IMR-90 (cell line): ENCODE results near the gene NR4A2.

Source experiments
- BHLHE40 ChIP-seq: fragments of 150-350 bp; IDR thresholded peaks from 2 replicates; pipeline ENCODE4 v1.6.1; 2016; ENCODE audit warnings: mild to moderate bottlenecking, low read depth, low read length
- CEBPB ChIP-seq: IDR thresholded peaks from 2 replicates; pipeline ENCODE4 v1.6.1; 2012; ENCODE audit warnings: low read depth, low read length, improper control_type of control experiment
- CHD1 ChIP-seq: IDR thresholded peaks from 2 replicates; pipeline ENCODE4 v1.6.1; 2012; ENCODE audit warnings: low read depth, low read length, improper control_type of control experiment
- FOS ChIP-seq: fragments of 150-350 bp; IDR thresholded peaks from 2 replicates; pipeline ENCODE4 v1.6.1; 2016; ENCODE audit warnings: low read depth, low read length
- MXI1 ChIP-seq: IDR thresholded peaks from 2 replicates; pipeline ENCODE4 v1.6.1; 2012; ENCODE audit warnings: low read depth, mild to moderate bottlenecking, low read length, moderate library complexity, borderline replicate concordance
- NFE2L2 ChIP-seq: fragments of 150-350 bp; IDR thresholded peaks from 2 replicates; pipeline ENCODE4 v1.6.1; 2016; ENCODE audit warnings: low read depth, mild to moderate bottlenecking, low read length
- POLR2A ChIP-seq: IDR thresholded peaks from 2 replicates; pipeline ENCODE4 v1.6.1; 2012; ENCODE audit warnings: mild to moderate bottlenecking, low read depth, low read length
- RAD21 ChIP-seq: IDR thresholded peaks from 2 replicates; pipeline ENCODE4 v1.6.1; 2012; ENCODE audit warnings: low read length, improper control_type of control experiment
- RCOR1 ChIP-seq: IDR thresholded peaks from 2 replicates; pipeline ENCODE4 v1.6.1; 2012; ENCODE audit warnings: mild to moderate bottlenecking, low read length, improper control_type of control experiment; ENCODE audit not compliant: insufficient replicate concordance
- RFX5 ChIP-seq: IDR thresholded peaks from 2 replicates; pipeline ENCODE4 v1.8.0; 2012; ENCODE audit warnings: low read depth, mild to moderate bottlenecking, low read length, moderate library complexity
- SMC3 ChIP-seq: fragments of 150-350 bp; IDR thresholded peaks from 2 replicates; pipeline ENCODE4 v1.6.1; 2016; ENCODE audit warnings: low read depth, mild to moderate bottlenecking, antibody characterized with exemption, low read length, moderate library complexity
- USF2 ChIP-seq: fragments of 150-350 bp; IDR thresholded peaks from 2 replicates; pipeline ENCODE4 v1.6.1; 2017; ENCODE audit warnings: mild to moderate bottlenecking, antibody characterized with exemption, low read length, low read depth
- TF ChIP-seq, protein P1 (sequence below): conservative IDR thresholded peaks from 2 replicates; pipeline ENCODE4 v1.5.1; 2012; ENCODE audit warnings: mild to moderate bottlenecking, low read depth, low read length, improper control_type of control experiment

DNA sequence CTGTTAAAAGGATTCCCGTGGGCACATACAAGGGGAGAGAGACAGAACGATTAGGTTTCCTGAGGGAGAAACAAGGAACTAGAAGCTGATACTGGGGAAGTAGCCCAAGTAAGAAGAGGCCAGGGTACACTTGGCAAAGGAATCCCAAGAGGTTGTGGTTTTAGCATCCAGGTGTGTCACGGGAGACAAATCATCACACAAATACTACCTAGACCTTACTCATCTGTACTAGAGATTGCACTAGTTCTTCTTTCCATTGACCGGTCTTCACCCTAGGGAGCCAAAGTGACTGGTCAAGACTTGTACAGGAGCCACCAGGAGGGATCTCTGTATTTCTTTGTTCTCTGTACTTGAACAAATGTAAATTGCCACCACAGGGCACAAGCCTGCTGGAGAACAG, 14.2 kb upstream of the NR4A2 start:
- TF ChIP-seq, protein P1, sequence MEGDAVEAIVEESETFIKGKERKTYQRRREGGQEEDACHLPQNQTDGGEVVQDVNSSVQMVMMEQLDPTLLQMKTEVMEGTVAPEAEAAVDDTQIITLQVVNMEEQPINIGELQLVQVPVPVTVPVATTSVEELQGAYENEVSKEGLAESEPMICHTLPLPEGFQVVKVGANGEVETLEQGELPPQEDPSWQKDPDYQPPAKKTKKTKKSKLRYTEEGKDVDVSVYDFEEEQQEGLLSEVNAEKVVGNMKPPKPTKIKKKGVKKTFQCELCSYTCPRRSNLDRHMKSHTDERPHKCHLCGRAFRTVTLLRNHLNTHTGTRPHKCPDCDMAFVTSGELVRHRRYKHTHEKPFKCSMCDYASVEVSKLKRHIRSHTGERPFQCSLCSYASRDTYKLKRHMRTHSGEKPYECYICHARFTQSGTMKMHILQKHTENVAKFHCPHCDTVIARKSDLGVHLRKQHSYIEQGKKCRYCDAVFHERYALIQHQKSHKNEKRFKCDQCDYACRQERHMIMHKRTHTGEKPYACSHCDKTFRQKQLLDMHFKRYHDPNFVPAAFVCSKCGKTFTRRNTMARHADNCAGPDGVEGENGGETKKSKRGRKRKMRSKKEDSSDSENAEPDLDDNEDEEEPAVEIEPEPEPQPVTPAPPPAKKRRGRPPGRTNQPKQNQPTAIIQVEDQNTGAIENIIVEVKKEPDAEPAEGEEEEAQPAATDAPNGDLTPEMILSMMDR = no peak
- no peak for TF ChIP-seq POLR2A
- no peak for TF ChIP-seq FOS
- no peak for TF ChIP-seq NFE2L2
- TF ChIP-seq CHD1 = no peak
- no peak for TF ChIP-seq SMC3
- TF ChIP-seq RCOR1 = no peak
- TF ChIP-seq RAD21 = no peak
- TF ChIP-seq USF2 = no peak
- no peak for TF ChIP-seq MXI1
- TF ChIP-seq CEBPB = no peak
- TF ChIP-seq RFX5 = no peak
- no peak for TF ChIP-seq BHLHE40
